Measurements from ENCODE around the gene AGO3. TPM values are rescaled to one million over a fixed set of nuclear protein-coding genes. Genes with fewer than 3 reads are reported as not detected.

Gene AGO3
- total and polyA plus RNA-seq, 2 experiments from 2014 or later = 19.2 to 27.3 TPM

- TF ChIP-seq REST (IDR thresholded peaks at IDR 0.05; ENCODE audit: unreplicated experiment) (no peak), CTCF (conservative IDR thresholded peaks at IDR 0.05; ENCODE audit: low read depth in 2 of 2) (no peak), NANOG (IDR thresholded peaks at IDR 0.05; ENCODE audit: borderline replicate concordance) (no peak), EZH2 (IDR thresholded peaks at IDR 0.05; ENCODE audit: low read depth, unreplicated experiment) (no peak), STAT1 (IDR thresholded peaks at IDR 0.05; ENCODE audit: unreplicated experiment) (no peak)
- TF ChIP-seq, protein P1, sequence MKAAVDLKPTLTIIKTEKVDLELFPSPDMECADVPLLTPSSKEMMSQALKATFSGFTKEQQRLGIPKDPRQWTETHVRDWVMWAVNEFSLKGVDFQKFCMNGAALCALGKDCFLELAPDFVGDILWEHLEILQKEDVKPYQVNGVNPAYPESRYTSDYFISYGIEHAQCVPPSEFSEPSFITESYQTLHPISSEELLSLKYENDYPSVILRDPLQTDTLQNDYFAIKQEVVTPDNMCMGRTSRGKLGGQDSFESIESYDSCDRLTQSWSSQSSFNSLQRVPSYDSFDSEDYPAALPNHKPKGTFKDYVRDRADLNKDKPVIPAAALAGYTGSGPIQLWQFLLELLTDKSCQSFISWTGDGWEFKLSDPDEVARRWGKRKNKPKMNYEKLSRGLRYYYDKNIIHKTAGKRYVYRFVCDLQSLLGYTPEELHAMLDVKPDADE (IDR thresholded peaks at IDR 0.05) = no peak
These were observed 183.5 kb downstream of the AGO3 start (continued) for GRCh38 chr1:36114371-36114770.

GRCh38 chr1:36115200-36115669, 184.3 kb downstream of the AGO3 start:
- peaks cover 6% of the 10 kb centered on the region for H3K4me1 Mint-ChIP-seq
- H2AFZ ChIP-seq = no peak overlapping the region; the same call in 1 of the 2 replicates
- no peaks in the 10 kb centered on the region for H3K4me1 ChIP-seq (ENCODE audit: insufficient read depth)
- no peak overlapping the region for H3K4me2 ChIP-seq
- H3K4me3 ChIP-seq = no peak overlapping the region
- no peaks in the 10 kb centered on the region; the same call in 2 of the 3 replicates for H3K36me3 Mint-ChIP-seq (ENCODE audit: low read depth)
- H3K36me3 ChIP-seq (ENCODE audit: insufficient read depth) = no peaks in the 10 kb centered on the region
- no peak for DNase-seq (ENCODE audit: low spot score)
- no peak for TF ChIP-seq REST (IDR thresholded peaks at IDR 0.05; ENCODE audit: unreplicated experiment)
- TF ChIP-seq, protein P1 (IDR thresholded peaks at IDR 0.05) = no peak
- no peak overlapping the region for H3K4me3 Mint-ChIP-seq
- H3K27ac ChIP-seq (ENCODE audit: low read depth) = no peak overlapping the region
- H3K9me2 ChIP-seq (ENCODE audit: insufficient read depth) = no peaks in the 10 kb centered on the region
- H3F3A ChIP-seq (replicated peaks; ENCODE audit: low read depth) = no peaks in the 10 kb centered on the region
- H3K9me3 Mint-ChIP-seq = no peaks in the 10 kb centered on the region
- no peak overlapping the region for H3K27ac Mint-ChIP-seq
- H3K27me3 ChIP-seq (ENCODE audit: insufficient read depth) = no peaks in the 10 kb centered on the region
- peaks cover 4% of the 10 kb centered on the region for H3K27me3 Mint-ChIP-seq (ENCODE audit: insufficient read depth, low read depth, poor library complexity)
- H3K79me2 ChIP-seq (replicated peaks; ENCODE audit: insufficient read depth) = no peaks in the 10 kb centered on the region
- no peaks in the 10 kb centered on the region for H4K20me1 ChIP-seq (replicated peaks; ENCODE audit: insufficient read depth)
- peak; percentile 17 for ATAC-seq
